ENCODE data around the gene RPUSD4. TPM values are rescaled to one million over a fixed set of nuclear protein-coding genes. Genes with fewer than 3 reads are reported as not detected.

The RPUSD4 gene
- polyA plus RNA-seq, 1 donor from 2014 or later: 43.4 TPM

GRCh38 chr11:126216526-126217305 lies 5.3 kb upstream of the RPUSD4 start:
- peaks cover 44% of the 10 kb centered on the region for H3K79me2 ChIP-seq (replicated peaks; ENCODE audit: insufficient read depth, low read length)
- no peak overlapping the region for H3K4me2 ChIP-seq (ENCODE audit: low read length)
- no peaks in the 10 kb centered on the region for H3K36me3 ChIP-seq (ENCODE audit: insufficient read depth, low read length)
- no peaks in the 10 kb centered on the region for H3K9me2 ChIP-seq (ENCODE audit: insufficient read depth, low read length)
- no peak for TF ChIP-seq EP300 (conservative IDR thresholded peaks at IDR 0.05; ENCODE audit: poor library complexity, severe bottlenecking)
- no peak for TF ChIP-seq MXI1 (conservative IDR thresholded peaks at IDR 0.05; ENCODE audit: poor library complexity, severe bottlenecking)
- no peak for TF ChIP-seq RAD21 (conservative IDR thresholded peaks at IDR 0.05)
- no peak for TF ChIP-seq REST (IDR thresholded peaks at IDR 0.05; ENCODE audit: borderline replicate concordance)
- TF ChIP-seq CTCF (IDR thresholded peaks at IDR 0.05; ENCODE audit: poor library complexity, severe bottlenecking): no peak
- no peak for TF ChIP-seq POLR2AphosphoS5 (IDR thresholded peaks at IDR 0.05)
- no peak for TF ChIP-seq EZH2 (IDR thresholded peaks at IDR 0.05; ENCODE audit: borderline replicate concordance, insufficient read depth, low read length, poor library complexity, severe bottlenecking)
- no peak for TF ChIP-seq TAF1 (IDR thresholded peaks at IDR 0.05; ENCODE audit: low read depth)
- TF ChIP-seq SMC3 (conservative IDR thresholded peaks at IDR 0.05; ENCODE audit: poor library complexity): no peak
- no peaks in the 10 kb centered on the region for H4K20me1 ChIP-seq (ENCODE audit: insufficient read depth)
- H3K4me3 ChIP-seq (ENCODE audit: low read length): no peak overlapping the region
- no peak overlapping the region for H3K27ac ChIP-seq (ENCODE audit: low read length)
- H3K27me3 ChIP-seq (ENCODE audit: insufficient read depth, low read depth, low read length): no peaks in the 10 kb centered on the region
- no peak overlapping the region for H2AFZ ChIP-seq (ENCODE audit: low read depth, low read length)
- H3K9ac ChIP-seq (ENCODE audit: low read length): no peak overlapping the region
- H3K9me3 ChIP-seq (ENCODE audit: low read length): no peaks in the 10 kb centered on the region
- no peaks in the 10 kb centered on the region for H3F3A ChIP-seq (ENCODE audit: insufficient read depth, low read length, poor library complexity, severe bottlenecking)

- TF ChIP-seq CTCF (IDR thresholded peaks at IDR 0.05; ENCODE audit: poor library complexity, severe bottlenecking) (no peak), TAF1 (IDR thresholded peaks at IDR 0.05; ENCODE audit: low read depth) (no peak), EZH2 (IDR thresholded peaks at IDR 0.05; ENCODE audit: borderline replicate concordance, insufficient read depth, low read length, poor library complexity, severe bottlenecking) (no peak), RAD21 (conservative IDR thresholded peaks at IDR 0.05) (no peak), MXI1 (conservative IDR thresholded peaks at IDR 0.05; ENCODE audit: poor library complexity, severe bottlenecking) (no peak), REST (IDR thresholded peaks at IDR 0.05; ENCODE audit: borderline replicate concordance) (no peak), EP300 (conservative IDR thresholded peaks at IDR 0.05; ENCODE audit: poor library complexity, severe bottlenecking) (no peak), POLR2AphosphoS5 (IDR thresholded peaks at IDR 0.05) (no peak), SMC3 (conservative IDR thresholded peaks at IDR 0.05; ENCODE audit: poor library complexity) (no peak)
- no peaks in the 10 kb centered on the region for H3F3A ChIP-seq (ENCODE audit: insufficient read depth, low read length, poor library complexity, severe bottlenecking)
- H3K9me3 ChIP-seq (ENCODE audit: low read length): no peaks in the 10 kb centered on the region
- no peak overlapping the region for H2AFZ ChIP-seq (ENCODE audit: low read depth, low read length)
- peaks cover 41% of the 10 kb centered on the region for H3K79me2 ChIP-seq (replicated peaks; ENCODE audit: insufficient read depth, low read length)
- H3K9me2 ChIP-seq (ENCODE audit: insufficient read depth, low read length): no peaks in the 10 kb centered on the region
- no peak overlapping the region for H3K9ac ChIP-seq (ENCODE audit: low read length)
- H3K27ac ChIP-seq (ENCODE audit: low read length): no peak overlapping the region
- no peaks in the 10 kb centered on the region for H4K20me1 ChIP-seq (ENCODE audit: insufficient read depth)
- no peaks in the 10 kb centered on the region for H3K27me3 ChIP-seq (ENCODE audit: insufficient read depth, low read depth, low read length)
- no peaks in the 10 kb centered on the region for H3K36me3 ChIP-seq (ENCODE audit: insufficient read depth, low read length)
- H3K4me3 ChIP-seq (ENCODE audit: low read length): no peak overlapping the region
- no peak overlapping the region for H3K4me2 ChIP-seq (ENCODE audit: low read length)
Measured at GRCh38 chr11:126214841-126215240, 3.4 kb upstream of the RPUSD4 start.
